Measurements from ENCODE around the gene BANP.

DNA sequence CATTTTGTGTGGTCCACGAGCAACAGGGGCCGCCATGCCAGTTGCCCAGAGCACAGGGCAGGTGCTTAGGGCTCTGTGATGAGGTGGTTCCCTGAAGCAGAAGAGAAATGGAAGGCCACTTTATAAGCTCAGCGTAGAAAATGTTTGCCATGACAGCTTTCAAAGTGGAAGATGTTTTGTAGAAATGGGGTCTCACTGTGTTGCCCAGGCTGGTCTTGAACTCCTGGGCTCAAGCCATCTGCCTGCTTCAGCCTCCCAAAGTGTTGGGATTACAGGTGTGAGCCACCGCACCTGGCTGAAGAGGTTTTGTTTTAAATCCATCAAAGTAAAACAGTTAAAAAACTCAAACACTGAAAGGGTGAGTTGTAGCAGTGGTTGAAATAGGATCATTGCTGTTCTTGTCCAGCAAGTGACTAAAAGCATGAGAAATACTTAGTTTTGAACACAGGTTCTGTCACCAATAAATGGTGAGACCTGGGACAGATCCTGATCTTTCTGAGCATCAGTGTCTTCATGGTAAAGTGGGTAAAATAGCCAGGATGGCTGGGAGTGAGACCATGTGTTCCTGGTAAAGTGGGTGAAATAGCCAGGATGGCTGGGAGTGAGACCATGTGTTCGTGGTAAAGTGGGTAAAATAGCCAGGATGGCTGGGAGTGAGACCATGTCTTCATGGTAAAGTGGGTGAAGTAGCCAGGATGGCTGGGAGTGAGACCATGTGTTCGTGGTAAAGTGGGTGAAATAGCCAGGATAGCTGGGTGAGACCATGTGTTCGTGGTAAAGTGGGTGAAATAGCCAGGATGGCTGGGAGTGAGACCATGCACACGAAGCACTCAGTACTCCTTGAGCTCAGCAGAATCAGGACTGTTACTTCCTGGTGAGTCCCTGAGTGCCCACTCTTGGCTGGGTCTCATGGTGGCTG lies 46.0 kb downstream of the BANP start:
- TF ChIP-seq POLR2A (IDR thresholded peaks at IDR 0.05), result no peak
- TF ChIP-seq, protein P1, sequence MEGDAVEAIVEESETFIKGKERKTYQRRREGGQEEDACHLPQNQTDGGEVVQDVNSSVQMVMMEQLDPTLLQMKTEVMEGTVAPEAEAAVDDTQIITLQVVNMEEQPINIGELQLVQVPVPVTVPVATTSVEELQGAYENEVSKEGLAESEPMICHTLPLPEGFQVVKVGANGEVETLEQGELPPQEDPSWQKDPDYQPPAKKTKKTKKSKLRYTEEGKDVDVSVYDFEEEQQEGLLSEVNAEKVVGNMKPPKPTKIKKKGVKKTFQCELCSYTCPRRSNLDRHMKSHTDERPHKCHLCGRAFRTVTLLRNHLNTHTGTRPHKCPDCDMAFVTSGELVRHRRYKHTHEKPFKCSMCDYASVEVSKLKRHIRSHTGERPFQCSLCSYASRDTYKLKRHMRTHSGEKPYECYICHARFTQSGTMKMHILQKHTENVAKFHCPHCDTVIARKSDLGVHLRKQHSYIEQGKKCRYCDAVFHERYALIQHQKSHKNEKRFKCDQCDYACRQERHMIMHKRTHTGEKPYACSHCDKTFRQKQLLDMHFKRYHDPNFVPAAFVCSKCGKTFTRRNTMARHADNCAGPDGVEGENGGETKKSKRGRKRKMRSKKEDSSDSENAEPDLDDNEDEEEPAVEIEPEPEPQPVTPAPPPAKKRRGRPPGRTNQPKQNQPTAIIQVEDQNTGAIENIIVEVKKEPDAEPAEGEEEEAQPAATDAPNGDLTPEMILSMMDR (IDR thresholded peaks at IDR 0.05), result no peak
